Trophoblast cell (in vitro differentiated cells and primary cell): Measurements from ENCODE around the gene TMEM61.
"Not testable (repeated sequence)": the region's sequence is repeated elsewhere in the genome, so short reads cannot be mapped to it uniquely, and the experiment has no call there.

Source experiments
- DNase-seq, 2 donors: peaks; one replicate each; pipeline ENCODE4 v3.0.0-alpha.2; 2016
- H2AFZ ChIP-seq: 2 replicates; pipeline ENCODE4 v1.6.1; 2013; ENCODE audit warnings: low read length, moderate library complexity, mild to moderate bottlenecking; ENCODE audit not compliant: insufficient read depth, poor library complexity
- H2AK5ac ChIP-seq: 2 replicates; pipeline ENCODE4 v1.6.1; 2013; ENCODE audit warnings: mild to moderate bottlenecking, low read length
- H2BK120ac ChIP-seq: 2 replicates; pipeline ENCODE4 v1.6.1; 2013; ENCODE audit warnings: low read length, mild to moderate bottlenecking, moderate library complexity; ENCODE audit not compliant: insufficient read depth, poor library complexity
- H2BK12ac ChIP-seq: 2 replicates; pipeline ENCODE4 v1.6.1; 2013; ENCODE audit warnings: mild to moderate bottlenecking, low read length, moderate library complexity
- H2BK5ac ChIP-seq: 2 replicates; pipeline ENCODE4 v1.6.1; 2013; ENCODE audit warnings: low read length, low read depth, moderate library complexity, mild to moderate bottlenecking; ENCODE audit not compliant: poor library complexity
- H3K14ac ChIP-seq: 2 replicates; pipeline ENCODE4 v1.6.1; 2013; ENCODE audit warnings: mild to moderate bottlenecking, low read length
- H3K18ac ChIP-seq: 2 replicates; pipeline ENCODE4 v1.6.1; 2013; ENCODE audit warnings: mild to moderate bottlenecking, low read length
- H3K23ac ChIP-seq: 2 replicates; pipeline ENCODE4 v1.6.1; 2013; ENCODE audit warnings: low read length
- H3K27ac ChIP-seq: 2 replicates; pipeline ENCODE4 v1.5.1; 2013; ENCODE audit warnings: low read depth, mild to moderate bottlenecking, inconsistent platforms, low read length, moderate library complexity
- H3K27me3 ChIP-seq: 2 replicates; pipeline ENCODE4 v1.6.1; 2013; ENCODE audit warnings: inconsistent platforms, mild to moderate bottlenecking, low read length, moderate library complexity; ENCODE audit not compliant: insufficient read depth
- H3K36me3 ChIP-seq, 2 experiments: 1 replicate in 1 of 2; 2 replicates in 1 of 2; pipeline ENCODE4 v1.6.1; 2013; ENCODE audit warnings: low read length in 2 of 2, mild to moderate bottlenecking in 2 of 2, moderate library complexity in 1 of 2; ENCODE audit not compliant: insufficient read depth in 2 of 2, control insufficient read depth in 1 of 2
- H3K4ac ChIP-seq: 2 replicates; pipeline ENCODE4 v1.6.1; 2013; ENCODE audit warnings: low read depth, mild to moderate bottlenecking, low read length, moderate library complexity
- H3K4me1 ChIP-seq, 2 experiments: 1 replicate in 1 of 2; 2 replicates in 1 of 2; pipeline ENCODE4 v1.6.1; 2013; ENCODE audit warnings: low read length in 2 of 2, mild to moderate bottlenecking in 2 of 2, moderate library complexity in 1 of 2; ENCODE audit not compliant: insufficient read depth in 2 of 2, control insufficient read depth in 1 of 2
- H3K4me2 ChIP-seq: 2 replicates; pipeline ENCODE4 v1.6.1; 2013; ENCODE audit warnings: inconsistent platforms, mild to moderate bottlenecking, low read length, moderate library complexity
- H3K4me3 ChIP-seq: 2 replicates; pipeline ENCODE4 v1.5.1; 2013; ENCODE audit warnings: mild to moderate bottlenecking, low read depth, low read length, inconsistent platforms
- H3K79me1 ChIP-seq: one replicate; pipeline ENCODE4 v1.6.1; 2013; ENCODE audit warnings: low read length
- H3K79me2 ChIP-seq: 2 replicates; pipeline ENCODE4 v1.6.1; 2013; ENCODE audit warnings: low read length, mild to moderate bottlenecking; ENCODE audit not compliant: control insufficient read depth, insufficient read depth, poor library complexity
- H3K9ac ChIP-seq: 2 replicates; pipeline ENCODE4 v1.6.1; 2013; ENCODE audit warnings: mild to moderate bottlenecking, low read length
- H3K9me3 ChIP-seq: 2 replicates; pipeline ENCODE4 v1.6.1; 2013; ENCODE audit warnings: low read depth, mild to moderate bottlenecking, control low read depth, inconsistent platforms, low read length; ENCODE audit not compliant: insufficient read depth
- H4K12ac ChIP-seq: 2 replicates; pipeline ENCODE4 v1.6.1; 2013; ENCODE audit warnings: low read depth, mild to moderate bottlenecking, low read length, moderate library complexity
- H4K8ac ChIP-seq: 2 replicates; pipeline ENCODE4 v1.6.1; 2013; ENCODE audit warnings: low read depth, mild to moderate bottlenecking, low read length, moderate library complexity
- H4K91ac ChIP-seq: one replicate; pipeline ENCODE4 v1.6.1; 2013; ENCODE audit warnings: low read depth, mild to moderate bottlenecking, low read length, moderate library complexity
- WGBS: extraction: QIAGEN DNeasy Blood & Tissue Kit; methylation state at CpG from one replicate; pipeline ENCODE4 v1.1.7; 2013; ENCODE audit warnings: missing lambda C conversion rate; ENCODE audit not compliant: insufficient read length, insufficient coverage; ENCODE audit errors: extremely low coverage; 5-methylcytosine and 5-hydroxymethylcytosine counted together

The TMEM61 gene

DNA sequence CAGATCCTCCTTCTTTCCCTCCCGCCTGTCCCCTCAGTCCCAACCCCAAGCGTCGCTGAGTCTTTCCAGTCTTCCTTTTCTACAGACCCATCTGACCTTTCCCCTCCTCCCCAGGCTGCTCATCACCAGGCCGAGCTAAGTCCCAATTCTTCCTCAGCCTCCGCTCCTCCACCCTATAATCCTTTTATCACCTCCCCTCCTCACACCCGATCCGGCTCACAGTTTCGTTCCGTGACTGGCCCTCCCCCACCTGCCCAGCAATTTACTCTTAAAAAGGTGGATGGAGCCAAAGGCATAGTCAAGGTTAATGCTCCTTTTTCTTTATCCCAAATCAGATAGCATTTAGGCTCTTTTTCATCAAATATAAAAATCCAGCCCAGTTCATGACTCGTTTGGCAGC is 43.7 kb downstream of the TMEM61 start:
- not testable (repeated sequence) for H3K18ac ChIP-seq, DNase-seq, H3K4me3 ChIP-seq, H4K91ac ChIP-seq, H4K8ac ChIP-seq, H3K9ac ChIP-seq, H3K4me2 ChIP-seq, H3K4ac ChIP-seq, H3K36me3 ChIP-seq, H2AK5ac ChIP-seq, H2BK120ac ChIP-seq, H3K14ac ChIP-seq, H3K9me3 ChIP-seq, H3K4me1 ChIP-seq, H4K12ac ChIP-seq, H3K79me1 ChIP-seq, H3K23ac ChIP-seq, H3K27me3 ChIP-seq, H3K27ac ChIP-seq, H2BK5ac ChIP-seq, H2BK12ac ChIP-seq, H3K79me2 ChIP-seq, H2AFZ ChIP-seq
- no CpG with 5 or more reads among the region's 10 CpGs for WGBS

DNA sequence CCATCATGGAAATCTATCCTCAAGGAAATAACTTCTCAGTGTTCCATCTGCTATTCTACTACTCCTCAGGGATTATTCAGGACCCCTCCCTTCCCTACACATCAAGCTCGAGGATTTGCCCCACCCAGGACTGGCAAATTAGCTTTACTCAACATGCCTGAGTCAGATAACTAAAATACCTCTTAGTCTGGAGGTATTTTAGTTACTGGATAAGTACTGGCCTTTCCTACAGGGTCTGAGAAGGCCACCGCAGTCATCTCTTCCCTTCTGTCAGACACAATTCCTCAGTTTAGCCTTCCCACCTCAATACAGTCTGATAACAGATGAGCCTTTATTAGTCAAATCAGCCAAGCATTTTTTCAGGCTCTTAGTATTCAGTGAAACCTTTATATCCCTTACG is 46.3 kb downstream of the TMEM61 start:
- not testable (repeated sequence) for H3K4me3 ChIP-seq, H3K27me3 ChIP-seq, H2BK120ac ChIP-seq, H2BK12ac ChIP-seq, H3K9me3 ChIP-seq, H3K23ac ChIP-seq, H3K27ac ChIP-seq, H2AK5ac ChIP-seq, H3K9ac ChIP-seq, H3K4me1 ChIP-seq, H3K18ac ChIP-seq, H3K36me3 ChIP-seq, H3K79me1 ChIP-seq, H2BK5ac ChIP-seq, H4K12ac ChIP-seq, H4K91ac ChIP-seq, H3K4ac ChIP-seq, H4K8ac ChIP-seq, H3K14ac ChIP-seq, DNase-seq, H2AFZ ChIP-seq, H3K4me2 ChIP-seq, H3K79me2 ChIP-seq
- WGBS = no CpG with 5 or more reads among the region's 3 CpGs

- H3K9me3 ChIP-seq, H3K36me3 ChIP-seq, H3K79me1 ChIP-seq, H3K27me3 ChIP-seq, H3K23ac ChIP-seq, H2AFZ ChIP-seq, H3K14ac ChIP-seq, H2BK12ac ChIP-seq, H2BK120ac ChIP-seq, H4K91ac ChIP-seq, H3K79me2 ChIP-seq, H3K4me2 ChIP-seq, DNase-seq, H4K8ac ChIP-seq, H4K12ac ChIP-seq, H3K4me3 ChIP-seq, H3K27ac ChIP-seq, H3K18ac ChIP-seq, H3K4ac ChIP-seq, H2AK5ac ChIP-seq, H3K9ac ChIP-seq, H3K4me1 ChIP-seq, H2BK5ac ChIP-seq: not testable (repeated sequence)
- no CpG with 5 or more reads among the region's 5 CpGs for WGBS
Measured at GRCh38 chr1:55031098-55031497, 50.7 kb downstream of the TMEM61 start.

DNA sequence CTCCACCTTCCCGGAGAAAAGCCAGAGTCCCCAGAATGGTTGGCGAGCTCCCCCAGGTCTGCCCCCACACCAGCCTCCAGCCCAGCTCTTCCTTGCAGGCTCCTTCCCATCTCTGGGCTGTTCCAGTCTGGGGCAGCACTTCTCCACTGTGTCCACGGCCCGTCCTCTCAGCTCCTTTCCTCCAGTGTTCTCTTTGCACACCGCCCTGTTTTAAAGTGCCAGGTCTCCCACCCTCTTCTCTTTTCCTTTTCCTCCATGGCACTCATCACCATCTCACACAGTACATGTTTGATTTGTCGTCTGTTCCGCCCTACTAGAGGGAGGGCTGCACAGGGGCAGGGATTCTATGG is 52.8 kb downstream of the TMEM61 start:
- Histone ChIP-seq H3K79me1 (no peaks in the 10 kb centered on the region), H2BK5ac (no peak overlapping the region), H3K9ac (no peak overlapping the region), H3K4me2 (no peak overlapping the region), H3K4me1 (no peaks in the 10 kb centered on the region), H3K27ac (no peak overlapping the region), H2BK120ac (no peak overlapping the region), H2BK12ac (no peak overlapping the region), H3K27me3 (peaks cover 9% of the 10 kb centered on the region), H3K36me3 (no peaks in the 10 kb centered on the region), H3K4me3 (no peak overlapping the region), H3K23ac (no peak overlapping the region), H3K9me3 (no peaks in the 10 kb centered on the region), H3K14ac (no peak overlapping the region), H2AFZ (no peak overlapping the region), H3K79me2 (no peaks in the 10 kb centered on the region), H3K4ac (no peak overlapping the region), H4K8ac (no peak overlapping the region), H3K18ac (no peak overlapping the region), H2AK5ac (no peak overlapping the region), H4K12ac (no peak overlapping the region), H4K91ac (no peak overlapping the region)
- DNase-seq = no peak
- WGBS = no CpG with 5 or more reads among the region's 7 CpGs
